GM19438 (cell line): ENCODE measurements around the gene ITIH5.

Source experiments
- ATAC-seq: cut with Tn5 transposase; IDR thresholded peaks from one replicate; pipeline ENCODE4 v1.9.1; 2021; ENCODE audit warnings: low read depth; ENCODE audit not compliant: unreplicated experiment

ITIH5 gene

DNA sequence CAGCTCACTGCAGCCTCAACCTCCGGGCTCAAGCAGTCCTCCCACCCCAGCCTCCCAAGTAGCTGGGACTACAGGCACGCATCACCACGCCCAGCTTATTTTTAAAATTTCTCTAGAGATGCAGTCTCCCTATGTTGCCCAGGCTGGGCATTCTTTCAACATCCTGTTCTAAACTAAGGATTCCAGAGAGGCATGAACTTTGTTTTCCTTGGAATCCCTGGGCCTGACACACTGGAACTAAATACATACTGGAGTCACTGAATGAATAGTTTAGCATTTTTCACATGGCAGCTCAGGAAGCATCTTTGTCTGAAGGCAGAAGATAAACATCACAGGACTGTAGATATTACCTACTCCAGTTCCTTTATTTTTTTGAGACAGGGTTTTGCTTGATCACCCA is 108.7 kb downstream of the ITIH5 start:
- no peak for ATAC-seq

DNA sequence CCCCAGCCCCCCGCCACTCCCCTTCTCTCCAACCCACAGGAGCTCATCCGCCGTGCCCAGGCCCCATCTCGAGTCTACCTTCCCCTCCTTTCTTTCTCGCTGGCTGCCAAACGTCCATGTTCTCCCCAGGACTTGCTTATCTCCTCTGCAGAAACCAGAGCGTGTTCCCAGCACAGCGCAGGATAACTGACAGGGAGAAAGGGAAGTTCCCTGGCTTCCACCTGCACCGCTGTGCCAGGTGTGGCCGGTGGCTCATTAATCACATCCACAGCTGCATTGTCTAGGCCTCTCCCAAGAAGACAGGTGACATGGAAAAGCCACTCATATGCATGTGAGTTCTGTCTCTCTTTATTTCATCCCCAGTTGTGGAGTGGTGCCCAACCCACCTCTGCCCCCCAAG is 113.2 kb downstream of the ITIH5 start:
- no peak for ATAC-seq

DNA sequence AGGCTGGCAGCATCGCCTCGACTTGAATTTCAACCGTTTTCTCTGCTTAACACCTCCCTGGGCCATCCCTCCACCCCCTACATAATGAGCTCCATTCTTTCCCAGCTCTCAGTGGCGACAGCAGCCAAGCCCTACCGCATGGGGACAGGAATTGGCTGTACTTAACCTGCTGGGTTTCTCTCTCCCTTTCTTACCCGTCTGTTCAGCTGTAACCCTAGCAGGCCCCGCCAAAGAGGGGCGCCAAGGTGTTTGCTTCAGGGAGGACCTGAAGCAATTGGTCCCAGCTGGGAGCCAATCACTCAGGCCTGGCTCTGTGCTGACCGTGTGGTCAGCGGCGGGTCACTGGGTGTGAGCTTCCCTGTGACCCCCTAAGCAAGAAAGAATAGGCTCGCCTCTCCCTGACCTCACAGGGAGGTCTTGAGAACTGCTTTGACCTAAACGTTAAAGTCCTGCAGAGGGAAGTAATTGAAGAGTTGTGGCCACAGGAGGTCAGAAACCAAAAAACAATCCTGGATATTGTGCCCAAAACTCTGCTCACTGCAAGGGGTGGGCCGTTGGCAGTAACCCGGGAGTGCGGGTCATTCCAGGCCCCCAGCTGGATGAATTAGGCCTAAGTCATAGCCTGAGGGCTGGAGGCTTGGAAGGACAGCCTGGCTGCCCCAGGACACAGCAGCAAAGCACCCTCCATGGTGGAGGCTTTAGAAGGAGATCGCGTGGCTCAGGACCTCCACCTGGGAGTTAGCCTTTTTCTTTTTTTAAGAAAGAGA is 114.6 kb downstream of the ITIH5 start:
- no peak for ATAC-seq

DNA sequence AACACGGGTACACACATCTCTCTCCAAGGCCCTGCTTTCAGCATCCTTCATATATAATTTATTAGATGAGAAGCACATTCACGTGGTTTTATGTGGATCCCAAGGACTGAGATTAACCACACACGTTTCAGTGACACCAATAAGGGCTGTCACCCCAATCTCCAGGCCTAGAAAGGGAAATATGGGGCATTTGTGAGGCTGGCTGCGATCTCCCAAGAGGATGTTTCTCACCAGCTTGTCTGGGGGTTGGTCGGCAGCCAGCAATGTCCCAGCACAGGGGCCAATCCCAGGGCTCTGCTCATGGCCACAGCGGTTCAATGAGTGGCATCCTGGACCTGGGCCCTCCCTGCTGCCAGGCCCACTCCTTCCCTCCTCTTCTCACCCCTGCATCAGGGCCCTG is 115.5 kb downstream of the ITIH5 start:
- ATAC-seq: no peak

DNA sequence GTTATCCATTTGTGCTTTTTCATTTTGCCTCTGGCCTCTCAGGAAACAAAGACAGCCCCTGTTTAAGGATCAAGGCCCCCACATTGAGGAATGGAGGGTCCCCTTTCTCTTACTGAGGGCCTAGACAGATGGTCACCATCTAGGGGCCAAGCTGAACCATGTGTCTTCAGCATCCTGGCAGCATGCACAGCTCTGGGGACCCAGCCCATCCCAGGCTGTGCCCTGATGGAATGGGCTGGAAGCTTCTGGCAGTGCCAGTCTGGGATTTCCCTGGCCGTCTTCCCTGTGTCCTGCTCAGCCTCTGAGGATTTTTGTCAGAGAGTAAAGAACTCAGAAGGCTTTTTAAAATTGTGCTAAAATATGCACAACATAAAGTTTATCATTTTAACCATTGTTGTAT is 116.8 kb downstream of the ITIH5 start:
- no peak for ATAC-seq

DNA sequence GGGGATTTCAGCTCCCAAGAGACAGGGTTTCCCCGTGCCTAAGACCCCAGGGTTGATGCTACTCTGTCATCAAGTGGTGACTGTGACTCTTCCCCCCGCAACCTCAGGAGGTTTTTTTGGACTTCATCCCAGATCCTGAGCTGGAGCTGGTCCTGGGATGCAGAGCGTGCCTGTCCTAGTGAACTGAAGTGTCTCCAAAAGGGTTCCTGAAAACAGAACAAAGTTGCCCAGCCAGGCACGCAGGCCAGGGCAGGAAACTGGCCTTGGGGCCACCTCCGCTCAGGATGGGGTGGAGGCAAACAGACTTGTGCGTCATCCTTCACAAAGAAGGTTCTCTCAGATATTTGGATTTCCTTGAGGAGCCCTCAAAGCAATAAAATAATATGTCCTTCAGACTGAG is 118.9 kb downstream of the ITIH5 start:
- ATAC-seq: no peak

DNA sequence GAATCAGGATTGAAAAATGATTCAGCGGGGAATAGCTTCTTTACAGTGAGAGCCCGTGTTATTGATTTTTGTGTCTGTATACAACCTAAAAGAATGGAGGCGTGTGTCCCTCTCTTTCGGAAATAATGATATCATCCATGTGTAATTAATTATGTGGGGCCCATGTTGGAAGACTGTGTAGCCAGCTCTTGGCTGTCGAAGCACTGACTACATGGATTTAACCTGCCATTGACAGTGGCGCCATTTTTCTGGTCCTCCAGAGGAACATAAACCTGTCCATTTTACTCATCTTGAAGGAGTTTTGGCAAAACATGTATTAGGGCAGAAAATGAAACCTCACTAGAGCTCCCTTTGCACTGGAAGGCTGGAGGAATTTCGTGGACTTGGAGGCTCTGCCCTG is 119.6 kb downstream of the ITIH5 start:
- no peak for ATAC-seq

DNA sequence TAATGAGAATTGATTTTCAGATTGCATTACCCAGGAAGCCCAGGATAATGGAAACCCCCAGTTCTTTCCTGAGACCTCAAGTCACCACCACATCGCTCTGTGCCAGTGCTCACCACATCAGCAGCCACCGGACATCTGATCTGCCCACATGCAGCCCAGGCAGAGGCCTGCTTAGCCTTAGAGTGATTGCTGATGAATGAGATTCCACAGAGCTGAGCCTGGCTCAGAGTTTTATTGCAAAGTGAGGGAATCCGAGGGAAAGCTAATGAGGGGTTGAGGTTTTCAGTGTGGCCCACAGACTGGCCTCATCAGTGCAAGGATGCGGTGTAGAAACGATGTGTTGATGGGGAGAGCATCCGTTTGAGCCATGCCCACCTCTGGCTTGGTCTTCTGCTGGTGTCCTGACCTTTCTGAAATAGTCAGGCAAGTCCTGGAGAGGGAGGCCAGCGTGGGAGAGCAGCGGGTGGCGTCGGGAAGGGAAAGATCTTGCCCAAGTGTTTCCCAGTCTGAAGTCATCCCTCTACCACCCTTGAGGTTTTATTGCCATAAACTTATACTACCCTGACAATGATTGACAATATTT is 120.3 kb downstream of the ITIH5 start:
- ATAC-seq: no peak

DNA sequence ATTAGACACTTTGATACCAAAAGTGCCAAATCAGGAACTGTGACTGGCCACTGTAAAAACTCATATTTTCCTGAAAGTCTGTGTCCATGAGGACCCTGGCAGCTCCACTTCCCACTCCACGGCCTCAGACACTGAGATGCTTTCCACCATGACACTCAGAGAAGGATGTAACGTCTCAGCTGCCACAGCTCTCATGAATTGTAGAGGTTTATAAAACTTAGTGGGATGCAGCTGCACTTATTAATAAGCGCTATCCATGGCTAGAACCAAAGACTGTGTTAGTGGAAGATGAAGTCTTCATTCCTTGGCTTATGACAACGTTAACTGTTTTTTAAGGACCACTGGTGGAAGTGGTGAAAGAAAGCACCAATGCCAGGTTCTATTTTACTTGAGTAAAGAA is 121.0 kb downstream of the ITIH5 start:
- no peak for ATAC-seq

DNA sequence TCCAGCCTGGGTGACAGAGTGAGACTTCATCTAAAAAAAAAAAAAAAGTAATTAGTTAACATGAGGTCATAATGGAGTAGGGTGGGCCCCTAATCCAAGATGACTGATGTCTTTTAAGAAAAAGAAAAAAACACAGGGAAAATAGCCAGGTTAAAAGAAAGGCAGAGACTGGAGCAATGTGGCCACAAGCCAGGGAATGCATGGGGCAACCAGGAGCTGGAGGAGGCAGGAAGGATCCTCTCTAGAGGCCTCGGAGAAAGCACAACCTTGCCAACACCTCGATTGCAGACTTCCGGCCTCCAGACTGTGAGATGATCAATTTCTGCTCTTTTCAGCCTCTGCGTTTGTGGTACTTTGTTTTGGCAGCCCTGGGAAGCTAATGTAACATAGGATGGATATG is 121.5 kb downstream of the ITIH5 start:
- ATAC-seq: no peak

DNA sequence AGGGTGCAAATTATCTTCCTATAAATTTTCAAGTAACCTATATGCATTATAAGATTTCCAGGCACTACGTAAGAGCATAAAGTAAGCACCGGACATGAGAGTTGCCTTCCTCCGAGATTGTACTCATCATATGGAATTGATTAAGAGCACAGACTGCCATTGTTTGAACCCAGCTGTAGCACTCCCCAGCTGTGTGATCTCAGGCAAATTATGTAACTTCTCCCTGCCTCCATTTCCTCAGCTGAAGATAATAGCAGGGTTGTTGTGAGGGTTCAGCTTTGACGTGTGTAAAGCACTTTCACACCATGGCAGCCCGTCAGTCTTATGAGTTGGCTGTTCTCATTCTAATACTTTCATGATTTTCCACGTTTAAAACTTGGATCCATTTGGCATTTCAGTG is 122.6 kb downstream of the ITIH5 start:
- no peak for ATAC-seq

DNA sequence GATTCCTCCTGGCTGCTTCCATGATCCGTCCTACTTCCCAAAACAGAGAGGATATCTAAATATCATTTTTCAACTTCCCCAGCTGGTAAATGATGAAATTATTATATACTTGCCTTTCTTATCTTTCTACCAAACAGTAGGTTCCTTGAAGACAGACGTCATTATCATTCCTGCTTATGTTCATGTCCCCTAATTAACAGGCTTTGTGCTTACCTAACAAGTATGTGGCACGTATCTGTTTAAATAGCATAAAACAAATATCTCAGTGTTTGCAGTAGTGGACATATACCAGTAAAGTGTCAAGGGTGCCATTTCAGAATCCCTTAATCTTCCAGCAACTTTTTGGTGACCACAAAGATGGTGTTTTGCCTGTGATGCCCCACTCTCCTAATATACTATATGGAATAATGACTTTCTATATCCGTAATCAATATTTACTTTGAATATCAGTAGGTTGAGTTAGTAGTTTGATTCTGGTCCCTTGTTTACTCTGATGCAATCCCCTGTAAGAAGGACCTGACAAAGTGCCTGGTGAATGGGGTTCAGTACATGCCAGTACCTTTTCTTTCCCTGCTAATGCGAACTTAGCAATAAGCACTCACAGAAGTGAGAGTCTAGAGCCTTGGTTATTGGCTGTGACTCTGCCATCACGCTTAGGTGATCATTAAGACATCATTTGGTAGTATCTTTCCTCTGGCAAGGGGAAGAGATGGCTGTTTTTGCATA is 124.4 kb downstream of the ITIH5 start:
- ATAC-seq: no peak

DNA sequence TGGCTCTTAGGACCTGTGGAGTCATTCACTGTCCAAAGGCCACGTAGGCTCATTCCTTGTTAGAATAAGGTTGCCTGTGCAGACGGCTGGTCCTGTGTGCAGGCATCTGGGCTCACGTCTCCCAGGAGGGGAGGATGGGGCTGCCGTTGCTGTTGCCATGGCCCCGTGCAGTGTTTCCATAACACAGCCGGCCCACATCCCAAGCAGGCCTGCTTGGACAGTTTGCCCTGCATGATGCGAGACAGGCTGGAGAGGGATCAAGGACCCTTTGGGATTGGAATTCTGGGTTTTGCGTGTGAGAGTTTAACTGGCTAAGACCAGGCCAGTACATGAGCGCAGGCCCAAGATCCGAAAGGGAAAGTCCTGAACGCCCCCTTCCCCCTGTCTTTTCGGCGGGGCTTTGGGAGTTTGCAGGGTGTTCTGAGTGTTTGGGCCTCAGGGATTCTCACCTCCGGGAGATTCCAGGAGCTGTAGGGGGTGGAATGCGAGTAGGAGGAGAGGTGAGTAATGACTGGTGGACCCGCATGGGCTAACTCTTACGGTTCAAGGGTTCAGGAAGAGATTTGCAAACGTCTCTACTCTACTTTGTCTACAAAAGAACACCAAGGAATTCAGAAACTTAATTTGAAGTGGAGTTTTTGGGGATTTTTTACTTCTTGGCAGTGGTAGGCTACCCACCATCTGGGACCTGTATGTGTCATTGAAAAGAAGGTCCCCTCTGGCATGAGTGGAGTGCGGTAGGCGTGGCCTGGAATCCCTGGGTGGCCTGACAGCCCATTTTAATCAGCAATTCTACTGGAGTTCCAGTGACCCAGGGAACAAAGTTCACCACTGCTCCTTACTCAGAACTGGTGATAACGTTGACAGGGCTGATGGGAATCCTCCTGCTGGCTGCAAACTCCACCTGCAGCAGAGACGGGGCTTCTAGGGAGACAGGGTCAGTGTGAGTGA is 125.4 kb downstream of the ITIH5 start:
- ATAC-seq: no peak

DNA sequence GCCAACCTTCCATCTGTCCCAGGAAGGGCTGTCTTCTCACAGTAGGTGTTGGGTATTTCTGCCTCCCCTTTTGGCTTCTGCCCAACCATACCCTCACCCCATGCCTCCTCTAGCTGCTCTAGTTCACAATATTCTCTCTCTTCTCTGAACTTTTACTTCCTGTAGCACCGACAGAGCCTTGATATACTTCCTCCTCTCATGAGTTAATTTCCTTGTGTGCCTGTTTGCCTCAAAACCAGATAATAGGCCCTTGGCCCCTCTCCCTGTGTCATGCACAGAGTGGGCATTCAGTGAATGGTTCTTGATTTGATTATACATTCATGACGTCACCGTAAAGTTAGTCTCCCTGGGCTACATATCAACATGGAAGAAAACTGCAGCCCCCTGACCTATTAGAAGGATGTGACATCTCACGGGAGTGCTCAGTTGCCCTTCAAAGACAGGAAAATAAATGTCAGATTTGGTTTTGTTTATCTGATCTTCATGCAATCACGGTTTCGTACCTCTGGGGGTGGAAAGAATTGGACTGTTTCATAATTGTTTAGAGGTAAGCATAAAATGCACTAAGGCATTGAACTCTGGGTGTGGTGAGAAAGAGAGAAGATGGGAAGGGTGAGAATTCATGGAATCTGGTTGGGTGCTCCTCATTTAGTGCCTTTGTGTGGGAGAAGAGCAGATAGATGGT is 127.7 kb downstream of the ITIH5 start:
- no peak for ATAC-seq

DNA sequence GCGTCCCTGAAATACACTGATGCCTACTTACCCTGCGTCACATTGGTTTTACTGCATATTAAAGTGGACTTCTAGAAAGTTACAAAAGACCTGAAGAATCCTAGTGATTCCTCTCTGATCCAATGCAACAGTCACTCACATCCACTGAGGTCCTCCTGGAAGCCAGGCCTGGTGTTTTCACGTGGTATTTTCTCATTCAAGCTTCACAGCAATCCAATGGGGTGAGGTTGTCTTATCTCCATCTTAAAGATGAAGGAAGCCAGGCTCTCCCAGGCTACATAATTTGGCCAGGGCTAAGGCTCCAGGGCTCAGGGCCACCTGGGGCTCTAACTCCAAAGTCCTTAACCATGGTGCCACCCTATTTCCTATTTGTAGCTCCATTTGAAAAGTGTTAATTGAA is 129.6 kb downstream of the ITIH5 start:
- no peak for ATAC-seq

DNA sequence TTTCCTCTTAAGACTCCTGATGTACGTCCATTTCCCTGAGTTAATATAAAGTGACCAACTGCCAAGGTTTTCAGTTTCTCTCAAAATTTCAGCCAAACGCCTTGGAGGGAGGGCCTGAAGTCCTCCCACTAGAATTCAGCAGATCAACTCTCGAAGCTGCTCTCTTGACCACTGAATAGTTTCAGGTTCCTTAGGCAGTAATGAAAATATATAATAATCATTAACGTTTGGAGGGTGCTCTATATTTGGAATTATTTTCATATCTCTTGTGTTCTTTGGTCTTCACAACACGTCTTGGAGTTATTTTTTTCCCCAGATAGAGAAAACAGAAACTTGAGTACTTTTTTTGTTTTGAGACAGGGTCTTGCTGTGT is 132.3 kb downstream of the ITIH5 start:
- peak; percentile 86 for ATAC-seq

DNA sequence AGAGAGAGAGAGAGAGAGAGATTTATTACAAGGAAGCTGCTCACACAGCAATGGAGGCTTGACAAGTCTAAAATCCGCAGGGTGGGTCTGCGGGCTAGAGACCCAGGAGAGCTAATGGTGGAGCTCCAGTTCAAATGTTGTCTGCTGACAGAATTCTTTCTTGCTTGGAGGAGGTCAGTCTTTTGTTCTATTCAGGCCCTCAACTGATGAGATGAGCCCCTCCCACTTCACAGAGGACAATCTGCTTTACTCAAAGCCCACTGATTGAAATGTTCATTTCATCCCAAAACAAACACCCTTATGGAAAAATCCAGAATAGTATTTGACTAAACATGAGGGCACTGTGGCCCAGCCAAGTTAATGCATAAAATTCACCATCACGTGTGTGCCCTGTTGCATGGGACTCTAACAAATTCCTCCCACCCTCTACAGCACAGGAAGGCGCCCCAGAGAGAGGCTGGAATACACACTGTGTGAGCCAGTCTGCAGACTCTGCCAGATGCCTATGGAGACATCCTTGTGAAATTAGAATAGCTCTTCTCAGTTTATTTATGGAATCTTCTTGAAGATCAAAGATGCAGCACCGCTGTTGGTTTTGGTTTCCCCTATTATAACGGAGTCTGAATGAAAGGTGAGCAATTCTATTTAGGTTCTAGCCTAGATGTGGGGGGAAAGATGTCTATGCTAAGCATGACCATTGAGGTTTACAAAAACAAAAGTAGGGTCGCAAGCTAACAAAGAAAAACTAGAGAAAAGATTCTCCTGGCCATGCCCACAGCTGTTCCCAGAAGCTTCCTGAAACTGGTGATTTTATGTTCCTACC is 132.9 kb downstream of the ITIH5 start:
- peak; percentile 28 for ATAC-seq

DNA sequence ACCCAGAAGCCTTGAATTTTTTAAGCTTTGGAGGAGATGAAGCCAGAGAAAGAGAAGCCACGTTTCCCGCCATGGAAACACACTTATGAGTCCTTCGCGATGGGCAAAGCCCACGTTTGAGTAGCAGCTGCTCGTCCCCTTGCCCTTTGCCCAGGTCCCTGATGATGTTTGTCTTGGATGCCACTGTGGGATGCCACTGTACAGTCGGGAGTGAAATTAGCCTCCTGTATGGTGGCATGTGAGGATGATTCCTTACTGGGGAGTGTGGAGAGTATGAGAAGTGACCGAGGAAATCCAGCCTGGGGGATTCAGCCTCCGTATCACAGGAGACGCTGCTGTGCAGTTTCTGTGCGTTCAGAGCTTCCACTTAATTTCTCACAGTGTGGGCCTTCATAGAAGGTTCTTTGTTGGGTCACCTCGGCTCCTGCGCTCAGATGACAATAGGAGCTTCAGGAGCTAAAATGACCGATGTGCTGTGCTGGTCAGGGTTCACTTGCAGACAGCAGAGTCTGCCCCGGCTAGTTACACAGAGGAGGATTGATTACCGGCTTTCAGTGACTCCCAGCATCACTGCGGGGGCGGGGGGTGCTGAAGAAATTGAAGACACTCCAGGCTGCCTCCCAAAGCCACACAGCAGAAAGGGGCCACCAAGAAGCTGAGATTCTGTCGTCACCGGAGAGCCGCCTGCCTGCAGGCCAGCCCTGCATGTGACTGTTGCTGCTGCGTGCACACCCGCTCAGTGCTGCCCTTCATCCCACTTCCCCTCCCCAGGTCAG is 133.9 kb downstream of the ITIH5 start:
- no peak for ATAC-seq

DNA sequence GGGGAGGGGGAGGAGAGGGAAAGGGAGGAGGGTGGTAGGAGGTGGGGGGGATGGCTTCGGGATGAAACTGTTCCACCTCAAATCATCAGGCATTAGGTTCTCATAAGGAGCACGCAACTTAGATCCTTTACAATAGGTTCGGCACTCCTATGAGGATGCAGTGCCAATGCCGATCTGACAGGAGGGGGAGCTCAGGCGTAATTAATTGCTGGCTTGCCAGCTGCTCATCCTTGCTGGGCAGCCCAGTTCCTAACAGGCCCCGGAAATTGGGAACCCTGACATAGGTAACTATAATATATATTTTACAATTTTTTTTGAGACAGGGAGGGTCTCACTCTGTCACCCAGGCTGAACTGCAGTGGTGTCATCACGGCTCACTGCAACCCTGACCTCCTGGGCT is 137.1 kb downstream of the ITIH5 start:
- no peak for ATAC-seq
